GM12892 (cell line): Measurements from ENCODE around the gene FBXO28.

Experiments
- POLR2A ChIP-seq: IDR thresholded peaks from 2 replicates; pipeline ENCODE4 v1.6.1; 2011; ENCODE audit warnings: low read depth, low read length, control low read depth
- POLR2AphosphoS5 ChIP-seq: IDR thresholded peaks from 2 replicates; pipeline ENCODE4 v1.6.1; 2011; ENCODE audit warnings: low read depth, low read length, control low read depth

DNA sequence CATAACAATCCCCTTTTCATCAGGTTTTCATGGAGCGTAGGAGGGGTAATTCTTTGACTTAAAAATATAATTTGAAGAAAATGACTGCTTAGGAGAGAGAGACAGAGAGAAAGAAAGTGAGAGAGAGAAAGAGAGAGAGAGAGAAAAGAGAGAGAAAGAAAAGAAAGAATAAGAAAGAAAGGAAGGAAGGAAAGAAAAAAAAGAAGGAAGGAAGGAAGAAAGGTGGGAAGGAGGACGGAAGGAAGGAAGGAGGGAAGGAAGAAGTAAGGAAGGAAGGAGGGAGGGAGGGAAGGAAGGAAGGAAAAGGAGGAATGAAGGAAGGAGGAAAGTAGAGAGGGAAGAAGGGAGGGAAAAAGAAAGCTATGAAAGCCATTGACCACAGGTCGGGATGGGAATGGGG, 58.3 kb downstream of the FBXO28 start:
- TF ChIP-seq POLR2A (no peak), POLR2AphosphoS5 (no peak)
